ENCODE data around the gene LMBRD2.

DNA sequence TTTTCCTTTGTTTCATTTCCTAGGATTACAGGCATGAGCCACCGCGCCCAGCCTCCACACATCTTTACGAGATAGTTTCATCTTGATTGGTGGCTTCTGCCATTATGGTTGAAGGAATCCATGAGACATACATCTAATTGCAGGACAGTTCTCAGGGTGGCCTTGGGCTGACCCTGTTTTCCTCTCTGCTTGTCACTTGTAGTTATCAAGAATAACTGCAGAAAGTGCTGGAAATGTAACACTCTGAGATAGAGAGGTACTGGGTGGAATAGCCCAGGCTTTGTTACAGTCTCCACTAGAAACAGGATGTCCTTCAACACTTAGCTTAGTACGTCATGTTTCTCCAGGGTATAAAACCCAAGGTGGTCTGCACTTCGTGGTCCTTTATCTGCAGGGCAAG is 95.7 kb downstream of the LMBRD2 start:
- TF ChIP-seq, protein P1, sequence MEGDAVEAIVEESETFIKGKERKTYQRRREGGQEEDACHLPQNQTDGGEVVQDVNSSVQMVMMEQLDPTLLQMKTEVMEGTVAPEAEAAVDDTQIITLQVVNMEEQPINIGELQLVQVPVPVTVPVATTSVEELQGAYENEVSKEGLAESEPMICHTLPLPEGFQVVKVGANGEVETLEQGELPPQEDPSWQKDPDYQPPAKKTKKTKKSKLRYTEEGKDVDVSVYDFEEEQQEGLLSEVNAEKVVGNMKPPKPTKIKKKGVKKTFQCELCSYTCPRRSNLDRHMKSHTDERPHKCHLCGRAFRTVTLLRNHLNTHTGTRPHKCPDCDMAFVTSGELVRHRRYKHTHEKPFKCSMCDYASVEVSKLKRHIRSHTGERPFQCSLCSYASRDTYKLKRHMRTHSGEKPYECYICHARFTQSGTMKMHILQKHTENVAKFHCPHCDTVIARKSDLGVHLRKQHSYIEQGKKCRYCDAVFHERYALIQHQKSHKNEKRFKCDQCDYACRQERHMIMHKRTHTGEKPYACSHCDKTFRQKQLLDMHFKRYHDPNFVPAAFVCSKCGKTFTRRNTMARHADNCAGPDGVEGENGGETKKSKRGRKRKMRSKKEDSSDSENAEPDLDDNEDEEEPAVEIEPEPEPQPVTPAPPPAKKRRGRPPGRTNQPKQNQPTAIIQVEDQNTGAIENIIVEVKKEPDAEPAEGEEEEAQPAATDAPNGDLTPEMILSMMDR (IDR thresholded peaks at IDR 0.05): no peak
- TF ChIP-seq POLR2A (IDR thresholded peaks at IDR 0.05): no peak
